ENCODE measurements around the gene HDAC10.
A peak's percentile ranks its signal among the peaks of the same experiment; 100 is the strongest.

The HDAC10 gene

DNA sequence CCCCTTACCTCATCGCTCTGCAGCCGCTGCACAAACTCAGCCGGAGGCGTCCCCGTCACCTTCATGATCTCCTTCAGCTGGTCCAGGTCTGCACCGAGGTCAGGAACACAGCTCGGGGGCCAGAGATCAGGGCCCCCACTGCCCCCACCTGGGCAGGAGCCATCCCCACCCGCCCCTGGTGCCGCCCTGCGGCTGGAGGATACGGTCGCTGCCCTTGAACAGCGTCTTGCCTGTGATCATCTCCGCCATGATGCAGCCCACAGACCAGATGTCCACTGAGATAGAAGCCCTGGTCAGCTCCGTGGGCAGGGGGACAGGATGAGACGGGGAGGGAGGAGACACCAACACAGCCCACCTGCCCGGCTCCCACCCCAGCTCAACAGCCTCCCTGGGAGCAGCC is 4.5 kb upstream of the HDAC10 start:
- no peak for DNase-seq (ENCODE audit: low spot score)

DNA sequence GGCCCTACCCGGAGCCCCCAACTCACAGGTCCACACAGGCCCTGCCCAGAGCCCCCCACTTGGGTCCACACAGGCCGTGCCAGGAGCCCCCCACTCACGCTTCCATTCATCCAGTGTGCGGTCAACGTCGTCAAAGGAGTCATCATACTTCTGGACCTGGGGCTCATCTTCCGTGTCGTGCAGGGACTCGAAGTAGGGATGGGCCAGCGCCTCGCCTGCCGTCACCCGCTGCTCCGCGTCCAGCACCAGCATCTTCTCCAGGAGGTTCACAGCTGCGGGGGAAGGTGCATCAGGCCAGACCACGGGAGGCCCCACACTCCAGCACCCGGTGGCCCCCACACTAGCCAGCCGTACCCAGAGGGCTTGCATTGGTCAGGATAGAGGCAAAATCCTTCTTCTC is 4.0 kb upstream of the HDAC10 start:
- no peak for DNase-seq (ENCODE audit: low spot score)

DNA sequence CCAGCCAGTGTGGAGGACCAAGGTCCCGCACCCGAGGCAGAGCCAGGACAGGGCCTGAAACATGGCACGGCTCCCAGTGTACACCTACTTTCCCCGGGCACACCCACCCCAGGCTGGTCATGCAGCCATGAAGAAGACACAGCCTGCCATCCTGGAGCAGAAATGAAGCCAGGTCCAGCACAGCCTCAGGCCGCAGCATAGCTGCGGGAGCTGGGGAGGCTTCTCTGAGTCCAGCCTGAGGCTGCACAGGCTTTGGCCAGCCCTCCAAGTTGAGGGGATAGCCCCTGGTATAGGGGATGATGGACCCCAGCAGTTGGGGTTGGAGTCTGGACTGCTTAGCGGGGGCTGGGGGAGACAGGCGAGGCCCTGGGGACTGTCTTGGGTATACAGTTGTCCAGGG is 2.9 kb upstream of the HDAC10 start:
- DNase-seq (ENCODE audit: low spot score), result no peak

DNA sequence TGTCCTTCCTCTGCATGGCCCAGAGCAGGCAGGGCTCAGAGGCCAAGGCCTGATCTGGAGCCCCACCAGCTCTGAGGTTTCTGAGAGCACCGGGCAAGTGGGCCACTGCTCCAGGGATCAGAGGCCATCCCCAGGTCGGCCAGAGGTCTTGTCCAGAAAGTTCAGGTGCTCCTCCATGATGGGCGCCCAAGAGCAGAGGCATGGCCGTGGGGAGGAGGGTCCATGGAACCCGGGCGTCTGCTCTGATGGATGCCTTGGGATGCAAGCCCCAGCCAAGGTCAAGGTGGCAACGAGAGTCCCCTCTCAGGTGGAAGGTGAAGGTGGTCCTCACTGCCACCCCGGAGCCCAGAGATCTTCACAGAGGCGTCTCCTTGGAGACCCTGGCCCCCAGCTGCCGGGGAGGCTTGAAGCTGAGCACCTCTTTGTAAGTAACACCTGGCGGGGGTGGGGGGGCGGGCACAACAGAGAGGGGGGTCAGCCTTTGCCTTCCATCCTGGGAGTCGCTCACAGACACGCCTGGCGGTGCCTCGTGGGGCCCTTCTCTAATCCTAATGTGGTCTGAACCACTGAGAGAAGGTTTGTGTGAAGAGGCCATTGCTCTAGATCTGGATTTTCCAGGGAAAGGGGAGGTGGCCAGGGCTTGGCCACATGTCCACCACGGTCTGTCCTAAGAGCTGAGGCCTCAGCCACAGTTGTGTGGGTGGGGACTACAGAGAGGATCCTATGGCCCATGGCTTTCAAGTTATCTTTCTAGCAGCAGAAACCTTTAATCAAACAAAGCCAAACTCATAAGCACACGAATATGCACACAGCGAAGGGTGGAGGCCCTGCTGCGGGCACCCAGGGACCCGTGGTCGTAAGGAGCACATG is 2.2 kb upstream of the HDAC10 start:
- no peak for DNase-seq (ENCODE audit: low spot score)

DNA sequence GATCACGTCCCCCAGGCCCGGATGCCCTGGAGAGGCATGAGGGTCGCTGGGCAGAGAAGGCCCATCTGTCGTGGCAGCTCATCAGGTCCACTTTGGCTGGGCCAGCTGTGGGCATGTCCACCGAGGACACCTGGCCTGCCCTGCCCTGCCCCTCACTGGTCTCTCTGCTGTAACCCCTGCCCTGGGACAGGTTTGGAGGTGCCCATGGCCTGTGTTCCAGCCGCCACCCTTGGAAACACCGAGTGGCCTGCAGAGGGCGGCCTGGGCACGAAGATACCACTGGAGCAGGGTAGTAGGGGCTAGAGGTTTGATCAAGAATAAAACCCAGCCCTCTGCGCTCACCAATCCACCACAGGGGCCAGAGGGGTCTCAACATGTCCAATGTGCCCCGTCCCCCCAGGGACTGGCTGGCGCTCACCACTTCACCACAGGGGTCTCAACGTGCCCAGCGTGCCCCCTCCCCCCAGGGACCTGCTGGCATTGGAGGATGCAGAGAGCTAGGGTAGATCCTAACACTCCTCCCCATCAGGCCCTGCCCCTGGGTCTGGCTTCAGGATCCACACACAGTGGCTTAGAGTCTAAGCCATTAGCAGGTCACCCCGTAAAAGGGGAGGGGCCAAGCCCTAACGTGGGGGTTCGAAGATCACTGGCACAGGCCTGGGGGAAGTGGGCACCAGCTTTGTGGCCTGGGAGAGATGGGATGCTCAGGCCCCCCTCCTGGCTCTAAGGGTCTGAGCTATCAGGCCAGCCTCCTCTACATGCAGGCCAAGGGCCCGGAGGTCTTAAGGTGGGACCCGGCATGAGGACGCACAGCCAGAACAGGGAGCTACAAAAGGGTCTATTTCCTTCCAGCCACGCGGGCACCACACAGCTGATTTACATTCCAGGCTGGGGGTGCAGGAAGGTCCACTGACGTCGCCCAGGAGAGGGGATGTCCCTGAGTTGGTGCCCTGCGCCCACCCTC is 1.3 kb upstream of the HDAC10 start:
- peak; percentile 59 for DNase-seq (ENCODE audit: low spot score)

DNA sequence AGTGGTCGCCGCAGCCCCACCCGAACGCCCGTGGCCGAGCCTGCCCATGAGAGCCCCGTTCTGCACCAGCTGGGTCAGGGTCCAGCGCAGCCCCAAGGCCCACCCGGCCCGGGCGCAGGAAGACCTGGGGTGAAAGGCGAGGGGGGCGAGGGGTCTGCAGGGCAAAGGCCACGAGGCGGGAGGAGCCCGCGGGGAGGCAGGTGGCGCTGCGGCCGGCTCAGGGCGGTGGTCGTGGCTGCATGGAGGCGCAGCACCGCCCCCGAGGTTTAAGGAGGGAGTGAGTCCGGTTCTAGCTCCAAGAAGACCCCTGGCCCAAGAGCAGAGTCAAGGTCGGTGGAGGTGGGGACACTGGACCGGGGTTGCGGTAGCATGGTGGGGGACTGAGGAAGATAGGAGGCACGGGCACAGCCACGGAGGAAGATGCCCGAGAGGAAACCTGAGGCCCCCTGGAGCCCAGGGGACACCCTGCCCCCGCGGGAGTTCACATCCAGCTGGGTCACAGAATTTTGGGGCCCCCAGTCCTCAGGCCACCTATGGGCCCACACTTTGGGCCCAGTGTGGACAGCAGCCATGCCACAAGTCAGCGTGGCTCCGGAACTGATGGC is 514 bp upstream of the HDAC10 start:
- DNase-seq (ENCODE audit: low spot score), result no peak

DNA sequence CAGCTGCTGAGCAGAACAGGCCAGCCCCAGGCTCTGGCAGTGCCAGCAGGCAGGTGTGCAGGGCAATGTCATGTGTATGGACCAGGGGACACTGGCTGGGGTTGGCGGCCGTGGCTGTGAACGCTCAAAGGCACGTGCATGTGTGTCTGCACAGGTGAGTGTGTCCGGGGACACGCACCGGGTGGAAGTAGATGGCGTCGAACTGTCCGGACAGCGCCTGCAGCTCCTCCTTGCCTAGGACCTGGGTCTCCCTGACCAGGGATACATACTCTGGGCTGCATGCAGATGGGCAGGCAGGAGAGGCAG is 863 bp downstream of the HDAC10 start:
- DNase-seq (ENCODE audit: low spot score), result no peak

DNA sequence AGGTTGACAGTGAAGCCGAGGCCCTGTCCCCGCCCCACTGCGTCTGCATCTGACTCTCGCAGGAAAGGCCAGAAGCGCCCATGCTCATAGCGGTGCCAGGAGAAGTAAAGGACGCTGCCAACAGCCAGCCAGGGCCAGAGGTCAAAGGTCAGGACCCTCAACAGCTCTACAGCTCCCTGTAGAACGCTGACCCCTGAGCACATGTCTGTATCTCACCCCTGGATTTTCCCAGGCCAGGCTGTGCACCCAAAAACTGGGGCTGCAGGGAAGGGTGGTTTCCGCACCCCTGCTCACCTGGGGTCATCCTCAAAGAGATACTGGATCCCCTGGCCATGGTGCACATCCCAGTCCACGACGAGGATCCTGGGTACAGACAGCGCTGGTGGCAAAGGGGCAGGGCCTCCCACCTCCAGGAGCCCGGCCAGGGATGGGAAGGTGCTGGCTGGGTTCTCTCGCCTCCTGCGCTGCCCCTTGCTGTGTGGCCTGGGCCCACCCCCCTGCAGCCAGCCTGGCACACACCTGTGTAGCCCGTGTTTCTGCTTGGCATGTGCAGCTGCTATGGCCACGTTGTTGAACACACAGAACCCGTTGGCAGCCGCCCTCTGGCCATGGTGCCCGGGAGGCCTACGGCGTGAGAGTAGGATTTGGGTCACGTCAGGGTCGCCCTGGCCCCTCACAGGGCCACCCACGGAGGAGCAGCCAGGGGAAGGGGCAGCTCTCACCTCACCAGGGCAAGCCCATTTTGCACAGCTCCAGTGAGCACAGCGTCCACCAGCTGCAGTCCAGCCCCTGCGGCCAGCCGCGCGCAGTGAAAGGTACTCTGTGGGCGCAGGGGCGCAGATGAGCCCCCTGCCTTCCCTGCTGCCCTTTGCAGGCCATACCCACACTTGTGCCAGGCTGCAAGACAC is 1.5 kb downstream of the HDAC10 start:
- no peak for DNase-seq (ENCODE audit: low spot score)

DNA sequence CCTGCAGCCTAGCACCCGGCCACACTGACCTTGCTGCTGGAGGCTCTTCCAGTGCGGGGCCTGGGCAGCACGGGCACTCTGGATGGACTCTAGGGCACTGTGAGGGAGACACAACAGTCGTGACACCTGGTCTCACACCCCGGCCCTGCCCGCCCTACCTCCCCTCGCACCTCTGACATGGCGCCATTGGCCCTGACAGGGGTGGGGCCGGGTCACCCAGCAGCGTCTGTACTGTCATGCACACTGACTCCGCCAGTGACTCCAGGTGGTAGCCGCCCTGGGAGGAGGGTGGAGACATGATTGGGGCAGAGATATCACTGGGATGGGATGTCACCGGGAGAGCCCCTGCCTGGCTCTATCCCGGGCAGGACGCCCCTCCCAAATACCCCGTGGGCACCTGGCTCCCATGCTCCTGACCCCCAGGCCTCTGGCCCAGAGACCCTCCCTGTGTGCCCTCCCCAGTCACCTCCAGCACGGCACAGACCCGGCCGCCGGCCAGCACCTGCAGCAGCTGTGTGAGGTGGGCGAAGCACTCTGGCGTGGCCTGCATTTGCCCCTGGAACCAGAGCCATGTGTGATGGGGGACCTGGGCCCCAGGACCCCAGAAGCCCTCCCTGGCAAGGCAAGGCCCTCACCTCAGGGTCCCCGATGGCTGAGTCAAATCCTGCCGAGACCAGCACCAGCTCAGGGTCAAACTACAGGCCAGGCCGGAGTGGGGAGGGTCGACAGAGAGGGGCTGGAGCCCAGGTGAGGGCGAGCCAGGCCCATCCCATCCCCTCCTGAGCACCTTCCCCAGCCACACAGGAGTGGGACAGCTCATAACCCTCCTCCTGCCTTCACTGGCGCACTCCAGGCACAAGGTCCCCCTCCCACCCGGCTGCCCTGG is 2.6 kb downstream of the HDAC10 start:
- DNase-seq (ENCODE audit: low spot score), result no peak

DNA sequence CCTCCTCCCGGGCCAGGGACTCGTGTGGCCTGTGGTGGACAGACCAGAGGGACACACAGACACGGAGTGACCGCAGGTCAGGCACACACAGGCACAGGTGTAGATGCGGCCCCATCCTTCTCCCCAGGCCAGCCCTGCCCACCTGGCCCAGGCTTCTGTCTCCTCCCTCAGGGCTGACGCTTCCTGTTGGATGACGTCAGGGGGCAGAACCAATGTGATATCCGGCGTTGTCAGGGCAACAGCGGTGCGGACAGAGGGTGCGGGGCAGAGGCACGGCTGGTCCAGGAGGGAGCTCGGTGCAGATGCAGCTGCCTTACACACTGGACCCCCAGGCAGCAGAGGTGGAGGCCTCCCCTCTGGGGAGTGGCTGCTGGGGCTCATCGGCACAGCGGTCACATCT is 3.3 kb downstream of the HDAC10 start:
- DNase-seq (ENCODE audit: low spot score), result no peak

DNA sequence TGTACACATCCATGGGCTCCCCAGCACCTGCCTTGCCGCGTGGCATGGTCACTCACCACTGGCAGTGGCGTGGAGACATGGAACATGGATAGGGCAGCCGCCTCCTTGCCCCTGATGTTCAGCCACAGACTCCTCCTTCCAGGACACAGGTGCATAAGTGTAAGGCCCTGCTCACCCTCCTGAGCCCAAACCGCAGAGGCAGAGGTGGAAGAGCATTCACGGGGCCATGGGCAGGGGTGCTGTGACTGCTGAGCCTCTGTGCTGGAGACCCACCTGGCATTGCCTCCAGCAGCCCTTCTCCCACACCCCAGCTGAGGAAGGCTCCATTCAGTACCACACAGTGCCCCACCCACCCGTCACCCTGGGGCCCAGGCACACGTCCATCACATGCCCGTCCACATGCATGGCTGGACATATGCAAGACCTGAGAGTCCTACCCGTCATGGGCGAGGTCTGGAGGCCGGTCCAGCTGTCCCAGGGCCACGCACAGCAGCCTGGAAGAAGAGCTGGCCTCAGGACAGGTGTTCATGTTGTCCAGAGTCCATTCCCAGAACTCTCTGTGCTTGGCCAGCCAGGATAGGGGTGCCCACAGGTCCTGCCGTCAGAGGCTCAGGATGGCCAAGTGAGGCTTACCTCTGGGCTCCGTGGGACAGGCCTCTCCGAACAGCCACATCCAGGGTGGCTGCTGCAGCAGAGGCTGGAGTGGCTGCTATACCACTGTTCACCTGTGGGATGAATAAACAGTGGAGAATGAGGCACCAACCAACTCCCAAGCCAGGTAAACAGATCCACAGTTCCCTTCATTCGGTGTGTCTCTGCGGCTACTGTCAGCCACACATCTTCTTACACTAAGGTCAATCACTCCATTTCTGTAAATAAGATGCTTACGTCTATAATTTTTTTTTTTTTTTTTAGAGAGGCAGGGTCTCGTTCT is 4.6 kb downstream of the HDAC10 start:
- DNase-seq (ENCODE audit: low spot score), result no peak

DNA sequence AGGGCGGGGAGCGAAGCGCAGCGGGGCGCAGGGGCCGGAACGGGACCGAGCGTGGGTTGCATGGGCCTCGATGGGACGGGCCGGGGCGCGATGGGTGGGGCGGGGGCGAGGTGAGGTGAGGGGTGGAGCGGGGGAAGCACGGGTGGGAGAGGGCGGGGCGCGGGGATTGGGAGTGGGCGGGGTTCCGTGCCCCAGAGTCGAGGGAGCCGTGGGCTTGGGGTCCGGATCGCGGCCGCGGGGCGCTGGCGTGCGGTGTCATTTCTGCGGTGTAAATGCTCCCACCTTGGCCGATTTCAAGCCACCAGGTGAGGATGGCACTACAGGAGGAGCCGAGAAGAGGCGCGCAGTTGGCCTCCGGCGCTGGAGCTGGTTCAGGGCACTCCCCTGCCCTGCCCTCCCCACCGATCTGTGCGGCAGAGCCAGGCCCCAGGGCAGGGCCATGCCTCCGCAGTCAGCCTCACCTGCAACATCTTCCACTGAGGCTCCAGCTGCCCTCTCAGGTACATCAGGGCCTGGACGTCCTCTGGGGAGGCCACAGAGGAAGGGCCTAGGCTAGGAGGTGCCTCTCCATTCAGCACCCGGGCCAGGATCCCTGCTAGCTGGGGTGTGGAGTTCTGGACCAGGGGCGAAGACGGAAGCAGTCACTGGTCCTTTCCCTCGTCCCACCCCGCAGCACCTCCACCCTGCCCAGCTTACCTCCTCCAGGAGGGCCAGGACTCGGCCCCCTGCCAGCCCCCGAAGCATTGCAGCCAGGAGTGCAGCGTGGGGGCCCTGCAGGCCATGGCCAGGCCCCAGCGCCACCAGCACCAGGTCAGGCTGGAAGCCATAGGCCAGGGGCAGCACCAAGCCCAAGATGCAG is 5.6 kb downstream of the HDAC10 start:
- no peak for DNase-seq (ENCODE audit: low spot score)

DNA sequence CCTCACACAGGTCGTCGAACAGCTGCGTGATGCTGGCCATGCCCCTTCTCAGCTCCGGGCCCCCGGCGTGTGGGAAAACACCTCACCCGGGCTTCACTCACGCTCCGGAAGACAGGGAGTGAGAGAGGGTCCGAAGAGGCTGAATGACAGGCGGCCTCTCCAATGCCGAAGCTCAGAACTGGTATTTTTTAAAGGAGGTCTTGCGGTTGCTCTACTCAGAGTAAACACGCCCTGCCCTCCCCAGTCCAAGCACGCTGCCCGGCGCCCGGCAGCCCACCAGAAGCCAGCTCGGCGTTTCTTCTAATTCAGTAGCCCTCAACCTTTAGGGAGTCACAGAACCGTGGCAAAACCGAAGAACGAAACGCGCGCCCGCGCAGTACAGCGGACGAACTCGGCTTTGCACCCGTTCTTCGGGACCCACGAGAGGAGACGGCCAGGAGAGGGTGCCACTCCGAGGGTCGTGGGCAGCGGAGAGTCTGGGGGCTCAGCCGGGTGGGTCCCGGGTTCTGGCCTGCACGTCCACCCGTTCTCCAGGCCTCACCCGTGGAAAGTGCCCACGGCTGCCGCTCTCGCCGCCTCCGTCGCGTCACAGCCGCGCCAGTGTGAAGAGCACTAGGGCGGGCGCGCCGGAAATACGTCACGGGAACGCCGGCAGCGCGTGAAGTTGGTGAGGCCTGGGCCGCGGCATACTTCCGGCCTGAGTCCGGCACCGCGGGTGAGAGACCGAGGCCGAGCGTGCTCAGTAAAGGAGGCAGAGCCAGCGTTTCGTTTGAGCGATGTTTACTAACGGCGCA is 6.4 kb downstream of the HDAC10 start, which contains the start of gene TUBGCP6:
TUBGCP6 (minus strand) TSS at position 604 of the 794 bp plus-strand sequence; CDS start at position 40, 564 bp downstream.
- DNase-seq (ENCODE audit: low spot score), result peak; percentile 90

DNA sequence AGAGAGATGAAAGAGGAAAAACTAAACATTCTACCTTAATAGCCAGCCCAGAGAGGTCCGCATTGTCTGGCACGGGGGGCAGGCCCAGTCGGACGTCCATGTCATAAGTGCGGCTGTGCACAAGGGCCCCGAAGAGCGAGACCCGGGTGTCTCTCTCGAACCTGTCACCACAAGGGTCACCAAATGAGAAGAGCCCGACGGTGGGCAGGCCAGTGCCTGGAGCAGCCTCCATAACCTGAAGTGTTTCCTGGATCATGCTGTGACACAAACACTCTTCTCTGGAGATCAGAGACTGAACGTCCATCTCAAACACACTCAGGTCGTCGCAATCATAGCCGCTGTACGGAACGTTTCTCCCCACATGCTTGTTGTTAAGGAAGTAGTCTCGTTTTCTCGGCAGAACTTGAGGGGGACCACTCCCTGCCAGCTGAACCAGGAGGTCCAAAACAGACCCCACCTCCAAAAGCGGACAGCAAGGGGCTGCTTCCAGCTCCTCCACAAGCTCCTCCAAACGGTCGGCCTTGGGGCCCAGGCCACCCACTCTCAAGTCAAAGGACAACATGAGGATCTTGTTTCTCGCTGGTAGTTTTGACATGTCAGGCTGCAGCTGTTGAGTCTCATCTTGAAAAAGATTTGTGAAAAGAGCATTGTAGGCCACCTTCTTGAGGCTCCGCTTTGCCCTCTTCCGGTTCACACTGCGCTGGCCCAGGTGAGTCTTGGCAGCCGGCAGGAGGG is 7.2 kb downstream of the HDAC10 start:
- DNase-seq (ENCODE audit: low spot score), result no peak

DNA sequence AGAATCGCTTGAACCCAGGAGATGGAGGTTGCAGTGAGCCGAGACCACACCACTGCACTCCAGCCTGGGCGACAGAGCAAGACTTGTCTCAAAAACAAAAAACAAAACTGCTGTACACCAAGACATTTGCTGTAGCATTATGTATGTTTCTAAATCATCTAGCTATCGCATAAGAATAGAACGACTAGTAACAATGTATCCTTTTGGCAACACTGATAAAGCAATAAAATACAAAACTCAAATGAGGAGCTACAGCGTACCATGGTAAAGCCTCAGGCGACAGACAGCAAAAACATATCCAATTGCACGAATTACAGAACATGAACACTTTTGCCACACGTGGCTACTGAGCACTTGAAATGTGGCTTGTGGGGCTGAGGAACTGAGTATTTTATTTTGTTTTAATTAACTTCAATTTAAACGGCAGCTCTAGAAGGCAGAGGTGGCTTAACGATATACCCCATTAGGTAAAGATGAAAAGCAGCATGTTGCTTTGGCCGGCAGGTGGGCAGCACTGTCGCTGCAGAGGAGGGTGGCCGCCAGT is 8.6 kb downstream of the HDAC10 start:
- DNase-seq (ENCODE audit: low spot score), result no peak

DNA sequence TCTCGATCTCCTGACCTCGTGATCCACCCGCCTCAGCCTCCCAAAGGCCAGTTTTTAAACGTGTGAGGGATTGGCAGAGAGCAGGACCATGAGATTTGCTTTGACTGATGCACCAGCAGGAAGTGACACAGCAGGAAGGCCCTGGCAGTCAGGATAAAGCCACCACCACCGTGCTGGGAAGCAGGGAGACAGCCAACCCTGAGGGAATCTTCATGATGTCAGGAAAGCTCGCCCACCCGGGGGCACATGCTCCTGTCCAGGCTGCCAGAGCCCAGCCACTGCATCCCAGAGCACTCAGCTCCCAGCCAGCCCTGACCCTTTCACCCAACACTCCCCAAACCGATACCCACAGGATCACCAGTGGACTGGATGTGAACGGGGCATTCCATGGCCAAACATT is 12.3 kb downstream of the HDAC10 start:
- DNase-seq (ENCODE audit: low spot score), result no peak
